Karpas-422 (cell line): Measurements from ENCODE around the gene KLHL2. TPM values are rescaled to one million over a fixed set of nuclear protein-coding genes. Genes with fewer than 3 reads are reported as not detected.

Experiments used
- DNase-seq: peaks from one replicate; pipeline ENCODE4 v3.0.0-alpha.2; 2015
- H2AFZ ChIP-seq: fragments of 200-600 bp; sonication (generic); 2 replicates; pipeline ENCODE4 v1.6.1; 2014; ENCODE audit warnings: antibody characterized with exemption, low read length, mixed read lengths
- H3K27ac ChIP-seq: fragments of 200-600 bp; sonication (generic); 2 replicates; pipeline ENCODE4 v1.5.1; 2014; ENCODE audit warnings: mild to moderate bottlenecking, low read length, moderate library complexity
- H3K27me3 ChIP-seq: fragments of 200-600 bp; sonication (generic); 2 replicates; pipeline ENCODE4 v1.6.1; 2014; ENCODE audit warnings: low read length, mixed read lengths
- H3K36me3 ChIP-seq: fragments of 200-600 bp; sonication (generic); 2 replicates; pipeline ENCODE4 v1.6.1; 2014; ENCODE audit warnings: low read length, mixed read lengths; ENCODE audit not compliant: insufficient read depth
- H3K4me1 ChIP-seq: fragments of 200-600 bp; sonication (generic); 2 replicates; pipeline ENCODE4 v1.6.1; 2014; ENCODE audit warnings: mild to moderate bottlenecking, low read length, mixed read lengths
- H3K4me2 ChIP-seq: fragments of 200-600 bp; sonication (generic); 2 replicates; pipeline ENCODE4 v1.6.1; 2014; ENCODE audit warnings: low read length, low read depth, mild to moderate bottlenecking; ENCODE audit not compliant: poor library complexity, severe bottlenecking
- H3K4me3 ChIP-seq: fragments of 200-600 bp; sonication (generic); 2 replicates; pipeline ENCODE4 v1.5.1; 2014; ENCODE audit warnings: mild to moderate bottlenecking, antibody characterized with exemption, low read length, mixed read lengths
- H3K79me2 ChIP-seq: fragments of 200-600 bp; sonication (generic); 2 replicates; pipeline ENCODE4 v1.6.1; 2014; ENCODE audit warnings: mild to moderate bottlenecking, low read length, mixed read lengths
- H3K9ac ChIP-seq: fragments of 200-600 bp; sonication (generic); 2 replicates; pipeline ENCODE4 v1.6.0; 2014; ENCODE audit warnings: low read length
- H3K9me2 ChIP-seq: fragments of 200-600 bp; sonication (generic), shearing (Covaris generic); replicated peaks from 2 replicates; pipeline ENCODE4 v1.6.0; 2014; ENCODE audit warnings: mild to moderate bottlenecking, low read length, moderate library complexity; ENCODE audit not compliant: insufficient read depth
- H3K9me3 ChIP-seq: fragments of 300-700, 200-600 bp; sonication (generic); 2 replicates; pipeline ENCODE4 v1.6.1; 2014; ENCODE audit warnings: low read length, mixed read lengths
- H4K20me1 ChIP-seq: fragments of 200-600 bp; sonication (generic); 2 replicates; pipeline ENCODE4 v1.6.1; 2014; ENCODE audit warnings: mild to moderate bottlenecking, antibody characterized with exemption, low read length, low read depth; ENCODE audit not compliant: insufficient read depth
- total RNA-seq: library from RNA; depleted of rRNA; stranded (reverse); fragments of >200 nt; shearing (Covaris generic); gene quantifications from 2 replicates; pipeline ENCODE4 v1.2.3, GENCODE V29; 2014; ENCODE audit warnings: low replicate concordance

KLHL2 gene
- total RNA-seq, 1 experiment from 2014 or later, result 31.5 TPM

DNA sequence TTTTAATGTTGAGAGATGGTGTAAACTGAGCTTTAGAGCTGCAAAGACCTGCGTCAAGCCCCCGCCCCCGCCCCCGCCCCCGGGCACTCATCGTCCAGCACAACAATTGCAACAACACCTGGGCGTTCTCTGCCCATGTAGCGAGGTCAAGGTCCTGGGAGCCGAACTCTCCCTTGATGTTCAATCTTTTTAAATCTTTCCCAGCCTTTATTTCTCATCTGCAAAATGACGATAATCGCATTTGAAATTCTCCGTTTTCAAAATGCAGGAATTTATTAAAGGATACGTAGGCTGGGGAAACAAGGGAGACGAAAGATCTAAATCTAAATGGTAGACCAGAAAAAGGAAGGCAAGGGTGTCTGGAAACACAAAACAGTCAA, 119.5 kb downstream of the KLHL2 start:
- peak overlapping the region; percentile 66 for H3K4me3 ChIP-seq
- H3K9ac ChIP-seq, result peak overlapping the region; percentile 66
- peaks cover 20% of the 10 kb centered on the region for H3K36me3 ChIP-seq
- no peaks in the 10 kb centered on the region for H3K9me2 ChIP-seq
- peak overlapping the region; percentile 64 for H3K4me2 ChIP-seq
- H3K79me2 ChIP-seq, result peaks cover 47% of the 10 kb centered on the region
- H2AFZ ChIP-seq, result peak overlapping the region; percentile 17; the same call in 1 of the 2 replicates
- peak overlapping the region; percentile 76 for H3K27ac ChIP-seq
- peak; percentile 82 for DNase-seq
- peaks cover 39% of the 10 kb centered on the region for H4K20me1 ChIP-seq
- no peaks in the 10 kb centered on the region for H3K9me3 ChIP-seq
- no peaks in the 10 kb centered on the region for H3K27me3 ChIP-seq
- peaks cover 43% of the 10 kb centered on the region for H3K4me1 ChIP-seq

DNA sequence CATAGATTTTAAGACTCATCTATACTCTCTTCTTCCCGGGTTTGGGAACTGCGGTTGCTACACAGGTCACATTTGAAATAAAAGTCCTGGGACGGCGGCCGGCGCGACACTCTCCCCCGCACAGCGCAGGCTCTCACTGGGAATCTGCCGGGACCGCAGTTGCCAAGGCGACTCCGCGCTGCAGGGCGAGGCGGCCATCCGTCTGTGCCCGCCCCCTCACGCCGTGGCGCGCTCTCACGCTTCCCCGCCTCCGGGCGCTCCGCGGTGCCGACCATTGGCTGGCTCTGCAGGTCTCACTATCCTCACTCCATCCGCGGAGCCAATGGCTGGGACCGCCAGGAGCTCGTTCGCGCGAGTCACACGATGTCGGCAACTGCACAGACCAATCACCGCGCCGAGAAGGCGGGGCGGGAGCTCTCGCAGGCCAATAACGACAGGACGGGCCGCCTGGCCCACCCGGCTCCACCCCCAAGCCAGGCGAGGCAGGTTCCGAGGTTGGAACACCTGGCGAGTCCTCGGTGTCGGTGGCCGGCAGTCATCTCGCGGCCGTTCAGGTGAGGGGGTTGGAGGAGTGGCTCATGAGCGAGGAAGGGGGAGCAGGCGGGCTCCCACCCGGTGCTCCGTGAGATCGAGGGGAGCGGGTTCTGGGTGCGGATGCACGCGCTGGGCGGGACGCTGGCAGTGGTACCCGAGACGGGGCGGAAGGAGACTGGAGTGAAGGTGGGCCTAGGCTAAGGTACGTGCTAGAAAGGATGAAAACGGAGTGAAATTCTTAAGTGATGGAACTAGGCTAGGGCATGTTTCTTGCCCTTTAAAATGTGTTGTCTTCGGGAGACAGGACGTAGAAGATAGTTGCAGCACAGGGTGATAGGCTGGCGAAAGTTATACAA, 120.1 kb downstream of the KLHL2 start, which contains the start of gene MSMO1:
Gene MSMO1, plus strand, starts transcription at position 459 of the 890 bp plus-strand sequence. CDS start 5,702 bp downstream, outside the sequence.
- no peaks in the 10 kb centered on the region for H3K9me2 ChIP-seq
- peak within 1 kb of the TSS; percentile 82 for H3K9ac ChIP-seq
- DNase-seq, result peak; percentile 100
- peak within 1 kb of the TSS; percentile 91 for H3K27ac ChIP-seq
- H3K36me3 ChIP-seq, result peaks cover 25% of the 10 kb centered on the region
- peak within 1 kb of the TSS; percentile 85 for H3K4me3 ChIP-seq
- no peaks in the 10 kb centered on the region for H3K27me3 ChIP-seq
- H3K9me3 ChIP-seq, result no peaks in the 10 kb centered on the region
- H2AFZ ChIP-seq, result peak within 1 kb of the TSS; percentile 17
- peak within 1 kb of the TSS; percentile 96 for H3K4me2 ChIP-seq
- H4K20me1 ChIP-seq, result peaks cover 45% of the 10 kb centered on the region
- H3K4me1 ChIP-seq, result peaks cover 49% of the 10 kb centered on the region
- H3K79me2 ChIP-seq, result peaks cover 54% of the 10 kb centered on the region

DNA sequence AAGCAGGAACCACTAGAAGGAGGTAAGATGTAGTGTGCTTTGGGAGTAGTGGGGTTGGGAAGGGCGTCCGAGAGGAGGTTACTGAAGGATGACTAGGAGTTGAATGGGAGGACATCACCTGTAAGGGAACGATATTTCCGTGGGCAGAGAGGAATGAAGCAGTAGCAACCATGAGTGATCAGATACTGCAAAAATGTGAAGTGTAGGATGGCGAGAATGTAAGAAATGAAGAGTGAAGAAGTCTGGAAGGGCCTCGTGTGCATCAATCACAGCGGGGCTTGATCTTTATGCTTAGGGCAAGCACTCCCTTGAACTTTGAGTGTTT, 120.7 kb downstream of the KLHL2 start:
- Histone ChIP-seq H2AFZ (peak overlapping the region; percentile 11; the same call in 1 of the 2 replicates), H4K20me1 (peaks cover 52% of the 10 kb centered on the region), H3K9me3 (no peaks in the 10 kb centered on the region), H3K36me3 (peaks cover 28% of the 10 kb centered on the region), H3K9ac (peak overlapping the region; percentile 82), H3K4me3 (peak overlapping the region; percentile 85), H3K27me3 (no peaks in the 10 kb centered on the region), H3K4me1 (peaks cover 55% of the 10 kb centered on the region), H3K9me2 (no peaks in the 10 kb centered on the region), H3K79me2 (peaks cover 60% of the 10 kb centered on the region), H3K27ac (peak overlapping the region; percentile 91), H3K4me2 (peak overlapping the region; percentile 96)
- DNase-seq, result no peak

DNA sequence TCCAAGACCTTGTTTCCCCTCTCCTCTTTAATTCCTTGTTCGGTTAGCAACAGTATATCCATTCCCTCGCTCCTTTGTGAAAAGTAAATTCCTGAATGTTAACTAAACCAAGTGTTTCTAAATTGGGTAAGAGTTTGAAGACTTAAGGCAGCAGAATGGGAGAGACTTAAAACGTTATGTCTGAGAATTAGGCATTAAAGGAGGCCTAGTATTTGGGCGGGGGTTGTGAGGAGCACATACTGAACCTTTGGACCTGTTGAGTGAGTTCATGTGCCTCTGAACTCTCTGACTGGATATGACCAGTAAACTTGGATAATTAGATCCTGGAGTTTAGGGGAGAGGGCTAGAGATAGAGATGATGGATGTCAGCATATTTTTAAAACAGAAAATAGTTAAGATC, 121.3 kb downstream of the KLHL2 start:
- peak overlapping the region; percentile 82 for H3K9ac ChIP-seq
- H4K20me1 ChIP-seq, result peaks cover 58% of the 10 kb centered on the region
- H3K9me3 ChIP-seq, result no peaks in the 10 kb centered on the region
- peaks cover 62% of the 10 kb centered on the region for H3K4me1 ChIP-seq
- H2AFZ ChIP-seq, result no peak overlapping the region
- H3K4me2 ChIP-seq, result peak overlapping the region; percentile 96
- peaks cover 66% of the 10 kb centered on the region for H3K79me2 ChIP-seq
- peak overlapping the region; percentile 91 for H3K27ac ChIP-seq
- peak overlapping the region; percentile 85 for H3K4me3 ChIP-seq
- H3K27me3 ChIP-seq, result no peaks in the 10 kb centered on the region
- peaks cover 33% of the 10 kb centered on the region for H3K36me3 ChIP-seq
- H3K9me2 ChIP-seq, result no peaks in the 10 kb centered on the region
- peak; percentile 54 for DNase-seq

DNA sequence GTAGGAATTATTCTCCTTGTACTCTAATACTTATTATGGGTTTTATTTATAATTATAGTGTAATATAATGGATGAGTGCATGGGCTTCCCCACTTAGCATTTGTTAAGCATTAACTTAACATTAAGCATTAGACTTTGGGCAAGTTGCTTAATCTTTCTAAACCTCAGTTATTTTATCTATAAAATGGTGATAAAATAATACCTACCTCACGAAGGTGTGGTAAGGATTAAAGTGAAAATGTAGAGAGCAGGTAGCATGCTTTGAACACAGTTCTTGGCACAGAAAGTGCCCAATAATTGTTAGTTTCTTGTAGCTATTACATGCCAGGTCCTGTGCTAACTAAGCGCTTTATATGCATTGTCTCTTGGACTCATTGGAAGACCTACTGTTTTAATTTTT, 122.7 kb downstream of the KLHL2 start:
- H4K20me1 ChIP-seq, result peaks cover 71% of the 10 kb centered on the region
- H3K4me3 ChIP-seq, result peak overlapping the region; percentile 85
- peak overlapping the region; percentile 96 for H3K4me2 ChIP-seq
- H3K9ac ChIP-seq, result peak overlapping the region; percentile 82
- H3K9me3 ChIP-seq, result no peaks in the 10 kb centered on the region
- no peaks in the 10 kb centered on the region for H3K9me2 ChIP-seq
- peaks cover 79% of the 10 kb centered on the region for H3K79me2 ChIP-seq
- no peak overlapping the region for H2AFZ ChIP-seq
- no peaks in the 10 kb centered on the region for H3K27me3 ChIP-seq
- peaks cover 75% of the 10 kb centered on the region for H3K4me1 ChIP-seq
- peak overlapping the region; percentile 15 for H3K27ac ChIP-seq
- H3K36me3 ChIP-seq, result peaks cover 45% of the 10 kb centered on the region
- DNase-seq, result no peak

DNA sequence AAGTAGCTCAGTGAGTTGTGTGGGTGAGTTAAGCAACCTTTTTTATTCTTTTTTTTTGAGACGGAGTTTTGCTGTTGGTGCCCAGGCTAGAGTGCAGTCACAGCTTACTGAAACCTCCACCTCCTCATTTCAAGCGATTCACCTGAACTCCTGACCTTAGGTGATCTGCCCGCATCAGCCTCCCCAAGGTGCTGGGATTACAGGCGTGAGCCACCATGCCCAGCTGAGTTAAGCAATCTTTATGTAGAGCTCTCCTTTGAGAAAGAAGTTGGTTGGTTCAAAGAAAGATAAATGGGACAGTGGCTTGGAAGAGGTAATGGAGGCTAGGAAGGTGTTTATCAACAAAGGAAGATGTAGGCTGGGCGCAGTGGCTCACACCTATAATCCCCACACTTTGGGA, 123.3 kb downstream of the KLHL2 start:
- peak overlapping the region; percentile 15; the same call in 1 of the 2 replicates for H3K27ac ChIP-seq
- H3K27me3 ChIP-seq, result no peaks in the 10 kb centered on the region
- DNase-seq, result no peak
- H3K4me2 ChIP-seq, result peak overlapping the region; percentile 96
- no peak overlapping the region for H2AFZ ChIP-seq
- H3K9me2 ChIP-seq, result no peaks in the 10 kb centered on the region
- H3K4me1 ChIP-seq, result peaks cover 80% of the 10 kb centered on the region
- H3K9me3 ChIP-seq, result no peaks in the 10 kb centered on the region
- peaks cover 85% of the 10 kb centered on the region for H3K79me2 ChIP-seq
- peaks cover 51% of the 10 kb centered on the region for H3K36me3 ChIP-seq
- peaks cover 76% of the 10 kb centered on the region for H4K20me1 ChIP-seq
- H3K9ac ChIP-seq, result peak overlapping the region; percentile 82
- peak overlapping the region; percentile 85 for H3K4me3 ChIP-seq

DNA sequence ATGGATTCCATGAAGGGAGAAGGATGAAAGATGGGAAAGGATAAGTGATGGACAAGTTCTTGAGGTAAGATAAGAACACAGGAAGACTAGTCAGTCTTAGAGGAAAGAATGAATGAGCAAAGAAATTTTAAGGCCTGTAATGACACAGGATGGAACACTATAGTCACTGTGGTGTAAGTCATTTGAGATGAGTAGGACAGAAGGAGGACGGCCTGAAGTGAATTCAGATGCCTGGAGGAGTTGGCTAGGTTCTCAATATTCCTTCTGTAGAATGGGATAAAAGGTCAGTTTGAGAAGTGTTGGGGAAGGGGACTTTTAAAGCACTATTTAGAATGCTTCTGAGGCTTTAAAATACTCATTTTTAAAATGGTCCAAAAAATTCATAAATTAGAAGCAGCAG, 124.0 kb downstream of the KLHL2 start:
- Histone ChIP-seq H3K36me3 (peaks cover 57% of the 10 kb centered on the region), H3K9me3 (no peaks in the 10 kb centered on the region), H3K9me2 (no peaks in the 10 kb centered on the region), H3K27ac (no peak overlapping the region), H3K4me3 (peak overlapping the region; percentile 85; the same call in 1 of the 2 replicates), H2AFZ (no peak overlapping the region), H3K27me3 (no peaks in the 10 kb centered on the region), H3K4me1 (peaks cover 73% of the 10 kb centered on the region), H3K79me2 (peaks cover 88% of the 10 kb centered on the region), H4K20me1 (peaks cover 80% of the 10 kb centered on the region), H3K9ac (peak overlapping the region; percentile 82; the same call in 1 of the 2 replicates), H3K4me2 (peak overlapping the region; percentile 96)
- DNase-seq, result no peak

DNA sequence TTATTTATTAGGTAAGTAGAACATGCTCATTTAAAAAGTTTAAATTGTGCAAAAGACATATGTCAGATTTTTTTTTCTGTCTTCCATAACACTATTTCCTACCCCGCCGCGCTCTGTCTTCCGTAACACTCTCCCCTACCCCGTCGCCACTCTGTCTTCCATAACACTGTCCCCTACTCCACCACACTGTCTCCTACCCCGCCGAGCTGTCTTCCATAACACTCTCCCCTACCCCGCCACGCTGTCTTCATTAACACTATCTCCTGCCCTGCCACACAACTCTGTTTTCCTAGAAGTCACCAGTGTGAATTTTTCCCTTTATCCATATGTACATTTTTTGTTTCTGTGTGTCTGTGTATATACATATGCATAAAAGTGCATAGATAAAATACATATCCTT, 124.5 kb downstream of the KLHL2 start:
- Histone ChIP-seq H3K4me3 (peak overlapping the region; percentile 85; the same call in 1 of the 2 replicates), H3K36me3 (peaks cover 61% of the 10 kb centered on the region), H3K4me2 (peak overlapping the region; percentile 96), H3K27me3 (no peaks in the 10 kb centered on the region), H3K27ac (no peak overlapping the region), H4K20me1 (peaks cover 84% of the 10 kb centered on the region), H2AFZ (no peak overlapping the region), H3K9ac (no peak overlapping the region), H3K79me2 (peaks cover 92% of the 10 kb centered on the region), H3K9me2 (no peaks in the 10 kb centered on the region), H3K4me1 (peaks cover 70% of the 10 kb centered on the region), H3K9me3 (no peaks in the 10 kb centered on the region)
- no peak for DNase-seq
